Measurements from ENCODE around the gene GNB1.

The GNB1 gene

DNA sequence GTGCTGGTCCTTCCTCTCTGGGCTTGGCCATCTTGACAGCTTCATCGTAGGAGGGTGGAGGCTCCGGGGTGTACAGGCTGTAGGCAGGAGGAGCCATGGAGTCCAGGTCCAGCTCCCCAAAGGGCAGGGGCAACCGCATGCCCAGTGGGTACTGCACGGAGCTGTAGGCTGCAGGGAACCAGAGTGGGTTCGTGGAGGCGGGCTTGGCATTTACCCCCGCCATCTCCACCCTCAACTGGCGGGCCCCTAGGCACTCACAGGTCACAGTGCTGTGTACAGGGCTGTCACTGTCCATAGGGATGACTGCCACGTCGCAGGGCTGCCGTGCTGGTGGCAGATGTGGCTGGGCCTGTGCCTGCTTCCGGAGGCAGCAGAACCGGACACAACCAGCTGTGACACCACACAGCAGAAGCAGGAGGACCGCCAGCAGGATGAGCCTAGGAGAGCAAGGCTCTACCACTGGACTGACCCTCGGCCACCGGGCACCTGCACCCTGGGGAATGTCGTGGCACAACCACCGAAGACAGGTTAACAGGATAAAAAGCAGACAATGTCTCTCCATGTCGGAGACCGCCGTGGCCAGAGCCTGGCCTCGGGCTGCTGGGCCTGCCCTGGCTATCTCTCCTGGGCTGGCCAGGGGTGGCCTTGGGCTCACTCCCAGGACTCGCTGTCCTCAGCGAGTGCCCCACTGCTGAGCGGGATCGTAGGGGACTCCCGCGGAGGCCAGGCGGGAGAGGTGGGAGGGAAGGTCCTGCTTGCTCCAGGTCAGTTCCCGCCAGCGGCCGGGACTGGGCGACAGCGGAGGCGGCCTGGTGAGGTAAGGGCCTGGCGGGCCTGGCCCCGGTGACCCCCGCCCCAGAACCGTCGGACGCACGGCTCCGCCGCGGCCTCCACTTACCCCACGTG, 27.4 kb upstream of the GNB1 start:
- H3K36me3 Mint-ChIP-seq (ENCODE audit: low read depth) = no peaks in the 10 kb centered on the region
- H3K4me3 Mint-ChIP-seq = peak overlapping the region; percentile 41
- H3K4me1 Mint-ChIP-seq (ENCODE audit: low read depth) = peaks cover 3% of the 10 kb centered on the region
- H3K9me3 Mint-ChIP-seq = no peaks in the 10 kb centered on the region
- H3K27me3 Mint-ChIP-seq = peaks cover 5% of the 10 kb centered on the region
- H3K27ac Mint-ChIP-seq = no peak overlapping the region

GRCh38 chr1:1917304-1917976, 26.6 kb upstream of the GNB1 start:
- Mint-ChIP-seq H3K4me3 (no peak overlapping the region), H3K27ac (no peak overlapping the region), H3K9me3 (no peaks in the 10 kb centered on the region), H3K27me3 (peaks cover 5% of the 10 kb centered on the region), H3K4me1 (ENCODE audit: low read depth) (peaks cover 3% of the 10 kb centered on the region), H3K36me3 (ENCODE audit: low read depth) (no peaks in the 10 kb centered on the region)

GRCh38 chr1:1916851-1917251, 26.0 kb upstream of the GNB1 start:
- Mint-ChIP-seq H3K27me3 (peaks cover 5% of the 10 kb centered on the region), H3K4me1 (ENCODE audit: low read depth) (peaks cover 3% of the 10 kb centered on the region), H3K4me3 (no peak overlapping the region), H3K9me3 (no peaks in the 10 kb centered on the region), H3K36me3 (ENCODE audit: low read depth) (no peaks in the 10 kb centered on the region), H3K27ac (no peak overlapping the region)

GRCh38 chr1:1915911-1916840, 25.3 kb upstream of the GNB1 start:
- Mint-ChIP-seq H3K4me3 (no peak overlapping the region), H3K36me3 (ENCODE audit: low read depth) (no peaks in the 10 kb centered on the region), H3K4me1 (ENCODE audit: low read depth) (peaks cover 3% of the 10 kb centered on the region), H3K27ac (no peak overlapping the region), H3K27me3 (peaks cover 5% of the 10 kb centered on the region), H3K9me3 (no peaks in the 10 kb centered on the region)

GRCh38 chr1:1914971-1915692, 24.2 kb upstream of the GNB1 start, which contains the start of gene CALML6:
TSS of gene CALML6 (plus strand) at chr1:1915260. CDS start at chr1:1915281, 21 bp downstream.
- Mint-ChIP-seq H3K4me1 (ENCODE audit: low read depth) (peaks cover 6% of the 10 kb centered on the region), H3K36me3 (ENCODE audit: low read depth) (no peaks in the 10 kb centered on the region), H3K27me3 (peaks cover 5% of the 10 kb centered on the region), H3K4me3 (no peak within 1 kb of the TSS), H3K27ac (no peak within 1 kb of the TSS), H3K9me3 (no peaks in the 10 kb centered on the region)

DNA sequence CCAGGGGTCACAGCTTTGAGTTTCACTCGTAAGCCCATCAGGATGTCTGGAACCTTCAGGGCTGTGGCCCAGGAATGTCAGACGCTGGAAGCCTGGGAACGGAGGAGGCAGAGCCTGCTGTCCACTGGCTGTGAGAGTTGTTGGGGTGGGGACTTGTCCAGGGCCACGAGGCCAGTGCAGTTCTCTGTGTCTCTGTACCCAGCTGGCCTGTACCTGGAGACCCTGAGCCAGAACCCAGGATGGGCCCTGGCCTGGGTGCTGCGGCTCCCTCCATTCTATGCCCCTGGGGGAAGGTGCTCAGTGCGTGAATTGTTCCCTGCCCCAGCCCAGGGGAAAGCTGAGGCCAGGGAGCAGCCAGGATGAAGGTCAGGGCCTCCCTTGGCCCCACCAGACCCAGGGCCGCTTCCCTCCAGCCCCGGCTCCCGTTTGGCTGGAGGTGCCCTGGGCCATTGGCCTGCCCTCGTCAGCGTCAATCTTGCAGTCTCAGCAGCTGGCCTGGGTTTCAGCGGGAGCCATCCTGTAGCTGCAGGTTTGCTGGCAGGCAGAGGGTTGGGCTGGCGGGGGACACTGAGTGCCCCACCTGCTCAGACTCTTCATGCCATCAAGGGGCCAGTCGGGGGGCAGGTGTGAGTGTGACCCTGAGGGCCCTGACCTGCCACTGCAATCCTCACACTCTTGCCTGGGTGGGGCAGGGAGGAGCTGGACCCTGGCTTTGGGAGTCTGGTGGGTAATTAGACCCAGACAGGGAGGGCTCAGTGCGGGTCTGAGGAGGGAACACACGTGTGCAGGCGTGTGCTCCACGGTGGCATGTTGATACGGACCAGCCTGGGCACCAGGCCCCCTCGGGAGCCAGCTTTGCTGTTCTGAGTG, 23.4 kb upstream of the GNB1 start:
- Mint-ChIP-seq H3K4me1 (ENCODE audit: low read depth) (peaks cover 8% of the 10 kb centered on the region), H3K27me3 (peaks cover 5% of the 10 kb centered on the region), H3K4me3 (no peak overlapping the region), H3K9me3 (no peaks in the 10 kb centered on the region), H3K27ac (no peak overlapping the region), H3K36me3 (ENCODE audit: low read depth) (no peaks in the 10 kb centered on the region)

GRCh38 chr1:1911350-1912041, 20.6 kb upstream of the GNB1 start:
- H3K4me3 Mint-ChIP-seq = peak overlapping the region; percentile 9
- peaks cover 5% of the 10 kb centered on the region for H3K27me3 Mint-ChIP-seq
- H3K4me1 Mint-ChIP-seq (ENCODE audit: low read depth) = peaks cover 8% of the 10 kb centered on the region
- H3K36me3 Mint-ChIP-seq (ENCODE audit: low read depth) = no peaks in the 10 kb centered on the region
- H3K9me3 Mint-ChIP-seq = no peaks in the 10 kb centered on the region
- no peak overlapping the region for H3K27ac Mint-ChIP-seq

- Mint-ChIP-seq H3K9me3 (no peaks in the 10 kb centered on the region), H3K4me3 (peak overlapping the region; percentile 92)
These were observed 19.9 kb upstream of the GNB1 start for GRCh38 chr1:1910651-1911331.

GRCh38 chr1:1910033-1910465, 19.2 kb upstream of the GNB1 start:
- Mint-ChIP-seq H3K4me1 (ENCODE audit: low read depth) (peaks cover 13% of the 10 kb centered on the region), H3K27me3 (peaks cover 5% of the 10 kb centered on the region), H3K27ac (peak overlapping the region; percentile 89), H3K36me3 (ENCODE audit: low read depth) (no peaks in the 10 kb centered on the region), H3K9me3 (no peaks in the 10 kb centered on the region), H3K4me3 (peak overlapping the region; percentile 92)

More at GRCh38 chr1:1910651-1911331, 19.9 kb upstream of the GNB1 start:
- Mint-ChIP-seq H3K27ac (no peak overlapping the region), H3K4me1 (ENCODE audit: low read depth) (peaks cover 13% of the 10 kb centered on the region), H3K27me3 (peaks cover 5% of the 10 kb centered on the region), H3K36me3 (ENCODE audit: low read depth) (no peaks in the 10 kb centered on the region)

GRCh38 chr1:1908506-1908791, 17.6 kb upstream of the GNB1 start:
- Mint-ChIP-seq H3K27ac (no peak overlapping the region), H3K9me3 (no peaks in the 10 kb centered on the region), H3K36me3 (ENCODE audit: low read depth) (no peaks in the 10 kb centered on the region), H3K4me1 (ENCODE audit: low read depth) (peaks cover 13% of the 10 kb centered on the region), H3K4me3 (peak overlapping the region; percentile 60), H3K27me3 (no peaks in the 10 kb centered on the region)

DNA sequence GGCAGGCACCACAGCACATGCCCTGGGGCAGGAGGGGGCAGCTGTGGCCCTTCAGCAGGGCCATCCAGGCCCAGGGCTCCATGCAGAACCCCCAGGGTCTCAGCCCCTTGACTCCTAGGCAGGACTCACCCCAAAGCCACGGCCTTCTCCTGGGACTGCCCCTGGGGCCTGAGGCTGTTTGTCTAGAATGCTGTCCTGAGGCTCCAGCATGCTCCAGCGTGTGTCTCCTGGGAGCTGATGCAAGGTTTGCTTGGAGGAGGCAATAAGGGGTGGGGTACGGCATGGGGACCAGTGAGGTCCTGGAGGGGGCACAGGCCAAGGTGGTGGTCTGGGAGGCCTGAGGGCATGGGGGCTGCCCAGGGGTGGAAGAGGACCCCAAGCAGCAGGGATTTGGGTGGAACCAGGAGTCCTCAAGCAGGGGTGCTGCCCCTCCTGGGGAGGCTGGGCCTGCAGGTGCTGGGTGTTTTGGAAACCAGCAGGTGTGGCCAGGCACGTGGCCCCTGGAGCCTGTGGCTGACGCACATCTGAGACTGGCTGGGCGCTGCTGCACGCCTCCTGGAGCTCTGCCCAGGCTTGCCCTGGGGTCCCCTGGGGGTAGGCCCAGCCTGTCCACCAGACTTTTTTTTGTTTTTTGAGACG, 16.3 kb upstream of the GNB1 start:
- Mint-ChIP-seq H3K27ac (no peak overlapping the region), H3K9me3 (no peaks in the 10 kb centered on the region)

More for the DNA sequence above, 16.3 kb upstream of the GNB1 start:
- Mint-ChIP-seq H3K27me3 (no peaks in the 10 kb centered on the region), H3K4me1 (ENCODE audit: low read depth) (peaks cover 13% of the 10 kb centered on the region), H3K4me3 (no peak overlapping the region), H3K36me3 (ENCODE audit: low read depth) (no peaks in the 10 kb centered on the region)

All from stimulated activated naive CD8-positive, alpha-beta T cell treated with anti-CD3 and anti-CD28 coated beads, Interleukin-15, Interleukin-2, amounts not matched to agents 100 ng/mL and 50 ng/mL, for 24 hours (primary cell).